C4-2B (cell line): ENCODE measurements around the gene DZANK1.

Source experiments
- CTCF ChIP-seq: fragments of 450-650 bp; conservative IDR thresholded peaks from 2 replicates; pipeline ENCODE4 v1.5.1; 2017; ENCODE audit warnings: mild to moderate bottlenecking
- ZFX ChIP-seq: fragments of 450-650 bp; IDR thresholded peaks from 2 replicates; pipeline ENCODE4 v1.6.1; 2017

GRCh38 chr20:18405826-18406225 lies 61.0 kb downstream of the DZANK1 start:
- TF ChIP-seq CTCF (no peak), ZFX (no peak)
